Limb (tissue), 2 donors: ENCODE results near the gene CADM1.
A peak's percentile ranks its signal among the peaks of the same experiment; 100 is the strongest.

Source experiments
- DNase-seq, 2 donors: peaks; one replicate each; pipeline ENCODE4 v3.0.0-alpha.2; 2016; ENCODE audit errors: extremely low spot score in 2 of 2

The CADM1 gene

GRCh38 chr11:115360186-115360824, 143.9 kb downstream of the CADM1 start:
- DNase-seq: no peak

- DNase-seq: no peak
Observed at GRCh38 chr11:115357066-115357465, 147.1 kb downstream of the CADM1 start.

- DNase-seq: no peak
Observed at GRCh38 chr11:115352805-115353485, 151.3 kb downstream of the CADM1 start.

- DNase-seq: no peak
Observed at GRCh38 chr11:115349335-115350017, 154.7 kb downstream of the CADM1 start.

GRCh38 chr11:115348416-115348815, 155.8 kb downstream of the CADM1 start:
- DNase-seq: no peak

- no peak for DNase-seq
Observed at GRCh38 chr11:115347106-115347505, 157.1 kb downstream of the CADM1 start.

GRCh38 chr11:115345840-115346239, 158.4 kb downstream of the CADM1 start:
- no peak for DNase-seq

- no peak for DNase-seq
Observed at GRCh38 chr11:115345361-115345760, 158.9 kb downstream of the CADM1 start.

GRCh38 chr11:115344846-115345245, 159.4 kb downstream of the CADM1 start:
- no peak for DNase-seq

GRCh38 chr11:115342142-115342541, 162.1 kb downstream of the CADM1 start:
- no peak for DNase-seq

GRCh38 chr11:115340874-115341273, 163.3 kb downstream of the CADM1 start:
- no peak for DNase-seq

GRCh38 chr11:115338476-115338875, 165.7 kb downstream of the CADM1 start:
- no peak for DNase-seq

GRCh38 chr11:115334932-115335788, 169.1 kb downstream of the CADM1 start:
- peak in 1 of 2 donors; percentile 74 for DNase-seq

GRCh38 chr11:115333949-115334348, 170.3 kb downstream of the CADM1 start:
- DNase-seq: no peak

- no peak for DNase-seq
Observed at GRCh38 chr11:115333121-115333520, 171.1 kb downstream of the CADM1 start.

- no peak for DNase-seq
Observed at GRCh38 chr11:115330684-115331482, 173.3 kb downstream of the CADM1 start.

GRCh38 chr11:115326526-115326925, 177.7 kb downstream of the CADM1 start:
- no peak for DNase-seq

GRCh38 chr11:115325523-115325922, 178.7 kb downstream of the CADM1 start:
- DNase-seq: no peak

- DNase-seq: peak in 1 of 2 donors; percentile 84
Observed at GRCh38 chr11:115324581-115325432, 179.4 kb downstream of the CADM1 start.
